Measurements from ENCODE around the gene ADAM23.
A peak's percentile ranks its signal among the peaks of the same experiment; 100 is the strongest.

Gene ADAM23

DNA sequence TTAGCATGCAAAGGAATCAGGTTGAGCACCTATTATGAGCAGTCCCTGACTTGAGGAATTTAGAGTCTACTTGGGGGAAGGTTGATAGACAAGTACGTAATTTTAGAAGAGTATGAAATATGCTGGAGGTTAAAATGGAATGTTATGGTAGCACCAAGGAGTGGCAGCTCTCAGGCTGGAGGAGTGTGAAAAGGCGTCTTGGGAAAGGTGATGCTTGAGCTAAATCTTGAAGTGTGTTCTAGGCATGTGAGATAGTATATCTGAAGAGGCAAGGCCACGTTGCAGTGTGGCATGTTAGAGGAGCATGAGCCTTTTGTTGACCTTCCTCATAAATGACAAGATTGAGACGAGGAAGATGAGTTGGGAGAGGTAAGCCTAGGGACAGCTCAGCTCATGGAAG, 39.3 kb downstream of the ADAM23 start:
- no peak for DNase-seq (ENCODE audit: low read depth)

DNA sequence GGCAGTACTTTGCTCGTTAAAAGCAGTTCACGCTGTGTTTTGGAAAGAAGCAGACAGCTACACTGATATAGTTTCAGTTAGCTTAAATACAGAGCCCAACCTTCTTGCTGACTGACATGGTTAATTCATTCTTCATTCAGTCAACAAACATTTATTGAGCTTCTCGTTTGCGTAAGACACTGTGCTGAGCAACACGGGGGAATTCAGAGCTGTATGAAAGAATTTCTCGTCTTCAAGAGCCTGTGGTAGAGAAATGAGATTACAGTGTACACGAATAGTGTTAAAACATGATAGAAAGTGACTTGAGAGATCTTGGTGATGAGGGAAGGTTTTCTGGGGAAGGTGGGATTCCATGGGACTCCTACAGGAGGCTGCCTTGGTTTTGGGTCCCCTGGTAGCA, 44.7 kb downstream of the ADAM23 start:
- H3K4me3 ChIP-seq (ENCODE audit: low read depth, low read length), result no peak overlapping the region
- no peak for DNase-seq (ENCODE audit: low read depth)

More for the DNA sequence above, 39.3 kb downstream of the ADAM23 start:
- no peak overlapping the region for H3K4me3 ChIP-seq (ENCODE audit: low read depth, low read length)

DNA sequence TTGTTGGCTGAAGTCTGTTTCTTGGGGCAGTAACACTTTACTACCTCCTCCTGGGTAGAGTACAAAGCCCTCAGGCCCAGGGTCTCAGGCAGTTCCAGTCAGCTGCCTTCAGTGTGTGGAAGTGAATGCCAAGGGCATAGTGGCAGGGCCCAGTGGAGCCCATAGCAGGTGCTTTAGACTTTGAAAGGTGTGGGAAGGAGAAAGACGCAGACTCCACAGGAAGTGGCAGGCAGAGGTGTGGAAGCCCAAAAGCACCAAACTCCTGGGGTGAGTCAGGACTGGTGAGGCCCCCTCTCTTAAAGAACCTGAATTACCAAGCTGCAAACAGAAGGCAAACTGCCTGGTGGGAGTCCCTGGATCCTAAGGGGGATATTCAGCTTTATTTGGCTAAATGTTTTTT, 45.3 kb downstream of the ADAM23 start:
- H3K4me3 ChIP-seq (ENCODE audit: low read depth, low read length), result no peak overlapping the region
- DNase-seq (ENCODE audit: low read depth), result no peak

DNA sequence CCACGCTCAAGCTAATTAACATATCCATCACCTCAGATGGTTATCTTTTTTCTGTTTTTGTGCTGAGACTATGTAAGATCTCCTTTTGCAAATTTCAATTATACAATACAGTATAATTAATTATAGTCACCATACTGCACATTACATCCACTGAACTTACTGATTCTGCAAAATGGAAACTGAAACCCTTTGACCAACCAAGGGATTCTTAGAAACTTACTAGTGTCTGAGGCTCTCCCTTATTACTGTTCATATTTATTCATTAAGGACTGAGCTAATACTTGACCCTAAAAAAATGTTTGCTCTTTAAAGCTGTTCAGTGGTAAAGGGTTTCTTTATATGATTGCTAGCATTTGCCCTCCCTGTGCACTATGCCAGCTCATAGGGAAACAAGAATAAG, 50.7 kb downstream of the ADAM23 start:
- H3K4me3 ChIP-seq (ENCODE audit: low read depth, low read length), result no peak overlapping the region
- no peak for DNase-seq (ENCODE audit: low read depth)

DNA sequence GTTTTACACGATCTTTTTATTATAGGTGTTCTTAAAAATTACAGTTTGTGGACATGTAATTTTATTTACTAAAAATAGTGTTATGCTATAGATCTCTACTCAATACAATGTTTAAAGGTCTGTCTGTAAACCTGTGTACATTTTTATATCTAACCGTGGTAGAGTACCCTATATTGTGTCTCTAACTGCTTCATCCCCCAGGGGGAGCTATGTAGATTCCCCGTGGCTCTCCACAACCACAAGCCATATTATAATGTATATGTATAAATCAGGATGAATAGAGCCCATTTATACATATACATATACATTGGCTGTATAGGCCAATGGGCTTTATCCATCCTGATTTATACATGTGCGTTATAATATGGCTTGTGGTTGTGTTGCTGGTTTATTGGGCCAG, 59.4 kb downstream of the ADAM23 start:
- H3K4me3 ChIP-seq (ENCODE audit: low read depth, low read length), result no peak overlapping the region
- no peak for DNase-seq (ENCODE audit: low read depth)

DNA sequence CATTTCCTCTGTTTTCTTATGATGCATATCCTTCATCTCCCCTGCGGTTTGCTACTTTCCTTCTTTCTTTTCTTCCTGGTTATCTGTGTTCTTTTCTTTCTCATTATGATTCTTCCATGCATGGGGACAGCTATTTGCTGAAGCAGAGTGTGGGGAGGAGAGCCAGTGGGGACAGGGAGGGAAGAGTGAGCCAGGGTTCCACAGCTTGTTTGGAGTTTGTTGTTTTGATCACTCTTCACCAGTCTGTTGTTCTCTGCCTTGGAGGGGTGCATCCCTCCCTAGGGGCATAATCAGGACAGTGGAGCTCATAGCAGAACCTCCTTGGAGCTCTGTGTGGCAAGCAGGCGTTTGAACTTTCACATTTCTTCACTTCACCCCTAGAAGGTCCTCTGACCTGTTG, 68.0 kb downstream of the ADAM23 start:
- no peak for DNase-seq (ENCODE audit: low read depth)

DNA sequence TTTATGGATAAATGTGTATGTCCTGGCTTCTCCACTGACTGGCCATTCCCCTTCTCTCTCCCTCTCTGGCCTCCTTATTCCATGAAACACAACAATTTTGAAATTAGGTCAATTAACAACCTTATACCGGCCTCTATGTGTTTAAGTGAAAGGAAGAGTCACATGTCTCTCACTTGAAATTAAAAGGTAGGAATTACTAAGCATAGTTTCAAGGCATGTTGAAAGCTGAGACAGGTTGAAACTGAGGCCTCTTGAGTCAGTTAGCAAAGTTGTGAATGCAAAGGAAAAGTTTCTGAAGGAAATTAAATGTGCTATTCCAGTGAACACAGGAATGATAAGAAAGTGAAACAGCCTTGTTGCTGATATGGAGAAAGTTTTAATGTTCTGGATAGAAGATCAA, 69.7 kb downstream of the ADAM23 start:
- DNase-seq (ENCODE audit: low read depth), result no peak
- no peak overlapping the region for H3K4me3 ChIP-seq (ENCODE audit: low read depth, low read length)

More for the DNA sequence above, 68.0 kb downstream of the ADAM23 start:
- H3K4me3 ChIP-seq (ENCODE audit: low read depth, low read length), result no peak overlapping the region

DNA sequence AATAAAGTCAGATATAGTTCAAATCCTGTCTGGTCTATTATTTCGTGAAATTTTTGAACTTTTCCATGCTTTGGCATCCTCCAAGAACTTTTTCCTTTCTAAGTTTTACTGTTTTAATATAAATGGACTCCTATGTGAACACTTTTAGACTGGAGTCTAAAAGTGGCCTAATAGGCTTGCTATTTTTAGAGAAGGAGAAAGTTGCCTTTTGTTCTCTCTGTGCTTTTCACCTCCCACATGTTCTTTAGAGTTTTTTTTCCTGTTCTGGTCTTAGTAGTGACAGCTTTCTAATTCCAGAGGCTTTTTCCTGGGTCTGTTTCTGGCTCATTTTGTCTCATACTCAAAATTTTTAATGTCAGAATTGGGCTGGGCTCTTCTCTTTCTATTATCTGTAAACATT, 72.2 kb downstream of the ADAM23 start:
- DNase-seq (ENCODE audit: low read depth), result no peak
- no peak overlapping the region for H3K4me3 ChIP-seq (ENCODE audit: low read depth, low read length)

DNA sequence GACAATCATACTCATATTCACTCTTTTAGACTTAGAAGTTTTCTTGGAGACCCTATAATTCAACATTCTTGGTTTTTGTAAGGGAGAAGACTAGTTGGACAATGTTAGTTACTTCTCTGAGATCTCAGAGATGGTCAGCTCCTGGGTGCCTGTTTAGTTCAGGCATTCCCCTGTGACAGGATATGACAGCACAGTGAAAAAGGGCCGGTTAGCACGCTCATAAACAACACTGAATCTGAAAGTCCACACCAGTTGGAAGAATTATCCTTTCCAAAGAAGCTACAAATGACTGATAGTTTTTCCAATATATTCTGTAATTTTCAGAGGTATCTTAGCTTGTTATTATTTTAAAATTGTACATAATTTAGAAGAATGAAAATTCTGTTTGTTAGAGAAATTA, 75.7 kb downstream of the ADAM23 start:
- DNase-seq (ENCODE audit: low read depth), result no peak
- no peak overlapping the region for H3K4me3 ChIP-seq (ENCODE audit: low read depth, low read length)

DNA sequence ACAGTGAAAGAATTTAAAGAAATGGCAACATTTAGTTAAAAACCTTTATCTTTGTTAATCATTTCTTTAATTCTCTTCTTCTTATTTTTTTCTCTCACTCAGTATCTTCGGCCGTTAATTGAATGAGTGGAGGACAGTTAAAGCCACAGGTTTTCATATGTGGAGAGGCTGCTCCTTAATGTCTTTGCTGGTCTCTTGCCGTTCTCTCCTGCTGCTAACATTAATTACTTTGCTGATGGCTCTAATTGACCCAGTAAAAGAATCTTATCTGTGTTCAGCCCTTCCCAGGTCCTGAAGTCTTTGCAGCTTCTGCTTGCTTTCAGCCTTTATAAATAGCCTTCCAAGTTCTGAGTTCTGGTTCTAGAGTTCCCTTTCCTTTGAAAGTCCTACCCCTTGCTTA, 77.1 kb downstream of the ADAM23 start:
- no peak overlapping the region for H3K4me3 ChIP-seq (ENCODE audit: low read depth, low read length)
- no peak for DNase-seq (ENCODE audit: low read depth)

DNA sequence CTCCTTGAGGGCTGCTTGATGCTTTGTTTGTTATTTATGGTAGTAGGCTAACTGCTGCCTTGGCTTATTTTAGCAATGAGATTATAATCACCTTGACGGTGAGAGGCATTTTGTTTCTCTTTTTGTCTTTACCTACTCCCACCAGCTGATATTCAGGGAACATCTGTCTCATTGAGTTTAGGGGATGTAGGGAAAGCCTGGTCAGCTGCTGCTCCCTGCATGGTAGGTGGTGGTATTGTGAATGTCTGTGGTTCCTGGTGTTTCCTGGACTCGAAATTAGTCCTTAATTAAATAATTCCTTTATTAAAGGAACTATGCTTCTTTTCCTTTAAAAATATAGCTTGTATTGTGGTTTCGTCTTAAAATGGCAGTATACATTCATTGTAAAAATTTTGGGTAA, 77.8 kb downstream of the ADAM23 start:
- no peak overlapping the region for H3K4me3 ChIP-seq (ENCODE audit: low read depth, low read length)
- no peak for DNase-seq (ENCODE audit: low read depth)

DNA sequence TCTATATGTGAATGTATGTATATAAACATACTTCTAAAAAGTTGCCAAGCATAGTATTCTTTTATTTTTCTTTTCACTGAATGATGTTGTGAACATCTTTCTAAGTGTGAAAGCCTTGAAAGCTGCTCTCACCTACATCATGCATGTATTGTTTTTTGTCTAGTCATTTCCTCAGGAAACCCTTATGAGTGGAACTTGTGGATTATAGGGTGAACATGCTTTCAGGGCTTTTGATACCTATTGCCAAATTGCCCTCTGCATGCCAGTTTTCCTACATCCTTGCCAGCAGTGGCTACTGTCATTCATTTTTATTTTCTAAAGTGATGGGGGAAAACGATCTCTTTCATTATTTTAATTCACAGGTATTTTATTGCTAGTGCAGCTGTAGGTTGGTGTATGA, 78.3 kb downstream of the ADAM23 start:
- DNase-seq (ENCODE audit: low read depth), result no peak
- no peak overlapping the region for H3K4me3 ChIP-seq (ENCODE audit: low read depth, low read length)

DNA sequence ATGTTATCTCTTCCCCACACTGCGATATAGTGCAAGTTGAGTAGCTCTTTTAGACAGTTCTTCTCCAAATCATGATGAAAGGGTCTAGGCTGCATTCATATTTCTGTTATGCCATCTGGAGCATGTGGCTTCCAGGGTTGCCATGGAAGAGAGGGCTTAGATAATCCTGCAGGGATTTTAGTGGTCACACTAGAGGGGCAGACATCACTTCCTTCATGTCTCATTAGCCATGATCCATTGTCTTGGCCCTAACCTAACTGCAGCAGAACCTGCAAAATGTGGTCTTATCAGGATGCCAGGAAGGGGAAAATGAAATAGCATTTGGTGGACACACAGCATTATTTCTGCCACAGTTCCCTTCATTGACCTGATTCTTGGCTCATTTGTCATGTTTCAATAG, 83.1 kb downstream of the ADAM23 start:
- DNase-seq (ENCODE audit: low read depth), result no peak
- H3K4me3 ChIP-seq (ENCODE audit: low read depth, low read length), result no peak overlapping the region

DNA sequence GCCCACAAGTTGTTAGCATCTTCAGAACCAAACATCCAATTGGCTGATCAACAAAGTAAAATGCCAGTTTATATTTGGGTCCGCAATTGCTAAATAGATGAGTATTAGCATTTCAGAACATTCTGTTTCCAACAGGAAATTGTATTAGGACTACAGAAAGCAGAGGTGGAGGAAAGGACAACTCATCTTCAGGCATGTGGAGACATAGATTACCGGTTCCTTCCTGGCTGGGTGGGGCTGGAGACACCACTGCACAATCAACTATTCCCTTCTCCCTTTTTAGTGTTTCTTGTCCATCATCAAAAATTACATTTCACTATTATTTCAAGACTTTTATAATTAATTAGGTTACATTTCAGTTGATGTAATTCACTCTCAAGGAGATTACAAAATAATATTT, 83.8 kb downstream of the ADAM23 start:
- DNase-seq (ENCODE audit: low read depth), result no peak
- no peak overlapping the region for H3K4me3 ChIP-seq (ENCODE audit: low read depth, low read length)

DNA sequence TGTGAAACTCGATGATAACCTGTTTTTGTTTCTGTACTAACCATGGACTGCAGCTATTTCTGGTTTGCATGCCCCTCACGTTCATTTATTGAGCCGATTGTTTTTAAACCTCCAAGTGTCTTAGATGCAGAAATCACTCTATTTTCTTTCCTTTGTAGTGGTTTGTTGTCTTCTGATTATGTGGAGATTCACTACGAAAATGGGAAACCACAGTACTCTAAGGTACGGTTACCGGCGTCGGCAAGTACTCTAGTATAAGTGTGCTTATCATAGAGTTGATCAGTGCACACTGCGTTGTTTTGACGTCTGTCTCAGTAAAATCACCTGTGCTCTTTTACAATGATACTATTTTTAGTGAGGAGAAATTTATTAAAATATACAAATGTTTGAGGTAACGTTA, 87.4 kb downstream of the ADAM23 start:
- no peak overlapping the region for H3K4me3 ChIP-seq (ENCODE audit: low read depth, low read length)
- no peak for DNase-seq (ENCODE audit: low read depth)

DNA sequence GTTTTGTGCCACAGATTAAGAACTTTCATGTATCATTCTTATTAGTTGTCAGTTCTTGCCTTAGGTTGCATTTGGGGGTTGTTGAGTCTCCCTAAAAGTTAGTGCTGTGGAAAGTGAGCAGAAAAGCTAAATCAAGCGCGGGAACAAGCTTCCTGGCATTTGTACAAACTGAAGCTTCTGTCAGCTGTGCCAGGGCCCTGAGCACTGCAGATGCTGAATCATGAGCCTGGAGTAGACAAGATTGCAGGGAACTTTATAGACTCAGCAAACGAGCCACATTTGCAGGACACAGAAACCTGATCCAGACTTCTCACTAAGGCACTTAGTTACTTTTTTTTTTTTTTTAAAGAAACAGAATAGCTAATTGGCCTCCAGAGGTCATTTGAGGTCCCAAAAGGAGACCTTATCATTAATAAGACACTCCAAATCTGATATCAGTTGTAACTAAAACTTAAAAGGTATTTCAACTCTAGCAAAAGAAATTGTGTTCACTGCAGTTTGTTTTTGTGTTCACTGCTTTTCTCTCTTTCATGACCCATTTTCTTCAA, 88.7 kb downstream of the ADAM23 start:
- H3K4me3 ChIP-seq (ENCODE audit: low read depth, low read length), result no peak overlapping the region
- peak; percentile 33 for DNase-seq (ENCODE audit: low read depth)

DNA sequence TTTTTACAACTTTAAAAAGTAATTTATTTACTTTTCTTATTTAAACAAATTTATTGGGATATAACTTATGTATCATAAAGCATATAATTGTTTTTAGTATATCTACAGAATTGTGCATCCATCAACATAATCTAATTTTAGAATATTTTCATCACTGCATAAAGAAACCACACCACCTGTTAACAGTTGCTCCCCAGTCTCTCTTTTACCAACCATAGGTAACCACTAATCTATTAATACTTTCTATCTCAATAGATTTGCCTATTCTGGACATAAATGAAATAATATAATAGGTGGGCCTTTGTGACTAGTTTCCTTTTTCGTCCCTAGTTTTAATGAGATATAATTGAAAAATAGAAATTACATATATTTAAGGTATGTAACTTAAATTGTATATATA, 90.6 kb downstream of the ADAM23 start:
- no peak for DNase-seq (ENCODE audit: low read depth)
- no peak overlapping the region for H3K4me3 ChIP-seq (ENCODE audit: low read depth, low read length)

DNA sequence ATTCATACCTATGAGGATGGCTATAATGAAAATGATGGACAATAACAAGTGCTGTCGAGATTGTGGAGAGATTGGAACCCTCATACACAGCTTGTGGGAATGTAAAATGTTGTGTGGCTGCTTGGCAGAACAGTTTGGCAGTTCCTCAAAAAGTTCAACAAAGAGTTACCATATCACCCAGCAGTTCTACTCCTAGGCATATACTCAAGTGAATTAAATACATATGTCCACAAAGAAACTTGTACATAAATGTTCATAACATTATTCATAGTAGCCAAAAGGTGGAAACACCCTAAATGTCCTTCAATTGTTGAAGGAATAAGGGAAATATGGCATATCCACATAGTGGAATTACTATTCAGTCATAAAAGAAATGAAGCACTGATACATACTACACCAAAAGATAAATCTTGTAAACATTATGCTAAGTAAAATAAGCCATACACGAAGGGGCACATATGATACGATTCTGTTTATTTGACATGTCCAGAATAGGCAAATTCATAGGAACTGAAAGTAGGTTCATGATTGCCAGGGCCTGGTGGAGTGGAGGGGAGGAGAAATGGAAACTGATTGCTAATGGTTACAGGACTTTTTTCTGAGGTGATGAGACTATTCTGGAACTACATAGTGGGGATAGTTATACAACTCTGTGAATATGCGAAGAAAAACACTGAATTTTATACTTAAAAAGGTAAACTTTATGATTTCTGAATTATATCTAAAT, 92.1 kb downstream of the ADAM23 start:
- DNase-seq (ENCODE audit: low read depth), result no peak
- no peak overlapping the region for H3K4me3 ChIP-seq (ENCODE audit: low read depth, low read length)

DNA sequence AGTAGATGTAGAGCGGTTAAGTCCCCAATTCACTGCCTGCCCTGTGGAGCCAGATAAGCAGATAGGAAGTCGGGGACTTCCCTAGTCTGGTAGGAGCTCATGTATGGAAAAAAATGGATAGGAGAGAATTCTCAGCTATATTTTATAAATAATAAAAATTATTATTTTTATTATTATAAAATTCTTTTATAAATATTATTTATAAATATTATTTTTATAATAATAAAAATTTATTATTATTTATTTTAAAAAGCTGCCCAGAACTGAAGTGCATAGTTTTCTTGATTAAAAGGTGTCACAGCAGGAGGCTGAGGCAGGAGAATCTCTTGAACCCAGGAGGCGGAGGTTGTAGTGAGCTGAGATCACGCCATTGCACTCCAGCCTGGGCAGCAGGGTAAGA, 97.4 kb downstream of the ADAM23 start:
- H3K4me3 ChIP-seq (ENCODE audit: low read depth, low read length), result no peak overlapping the region
- DNase-seq (ENCODE audit: low read depth), result no peak

DNA sequence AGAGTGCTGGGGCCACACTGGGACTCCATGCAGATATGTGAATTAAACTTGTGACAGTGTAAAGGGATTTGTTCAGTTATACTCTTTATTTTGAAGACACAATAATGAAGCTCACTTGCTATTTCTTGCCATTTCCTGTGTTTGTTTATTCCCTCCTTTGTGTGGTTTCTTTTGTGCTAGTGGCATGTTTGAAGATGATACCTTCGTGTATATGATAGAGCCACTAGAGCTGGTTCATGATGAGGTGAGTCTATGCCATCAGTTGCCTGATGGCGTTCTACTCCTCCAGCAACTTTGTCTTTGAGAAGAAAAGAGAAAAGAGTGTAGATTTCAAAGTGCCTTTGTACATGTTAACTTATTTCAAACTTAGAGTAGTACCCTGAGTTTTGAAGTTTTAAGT, 99.7 kb downstream of the ADAM23 start:
- no peak for DNase-seq (ENCODE audit: low read depth)
- no peak overlapping the region for H3K4me3 ChIP-seq (ENCODE audit: low read depth, low read length)

DNA sequence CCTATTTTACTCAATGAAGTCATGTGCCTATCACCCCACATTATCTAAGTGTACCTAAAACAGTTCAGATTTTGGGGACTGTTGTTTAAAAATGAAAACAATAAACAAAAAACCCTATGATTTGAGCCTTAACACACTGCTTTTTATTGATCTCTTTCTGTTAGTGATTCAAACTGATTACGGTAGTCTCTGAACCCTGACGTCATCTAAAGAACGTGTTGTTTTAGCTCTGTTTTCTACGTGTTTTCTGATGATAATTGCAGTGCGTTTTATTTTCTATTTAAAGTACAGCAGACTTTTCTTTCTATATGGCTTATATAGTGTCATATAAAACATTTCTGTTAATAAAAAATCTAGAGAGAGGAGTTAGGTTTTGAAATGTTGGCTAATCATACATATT, 105.1 kb downstream of the ADAM23 start:
- no peak for DNase-seq (ENCODE audit: low read depth)
- H3K4me3 ChIP-seq (ENCODE audit: low read depth, low read length), result no peak overlapping the region

DNA sequence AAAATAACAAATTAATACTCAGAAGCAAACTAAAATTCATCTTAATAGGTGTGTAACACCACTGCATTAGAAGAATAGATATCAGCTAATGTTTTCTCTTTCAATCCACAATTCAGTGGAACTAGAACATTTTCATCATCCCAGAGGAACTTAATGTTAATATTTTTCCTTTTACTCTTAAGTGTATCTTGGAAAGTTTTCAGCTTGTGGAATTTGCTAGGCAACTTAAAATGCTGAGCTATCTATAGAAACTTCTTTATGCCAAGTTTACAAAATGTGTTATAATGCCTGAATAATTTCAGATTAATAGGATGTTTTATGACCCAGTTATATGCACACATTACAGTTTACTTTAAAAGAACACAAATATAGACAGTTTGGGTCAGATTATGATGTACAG, 112.4 kb downstream of the ADAM23 start:
- H3K4me3 ChIP-seq (ENCODE audit: low read depth, low read length), result no peak overlapping the region
- DNase-seq (ENCODE audit: low read depth), result no peak

All from skeletal muscle cell (primary cell).